ENCODE data around the gene HIP1.
"Not testable (repeated sequence)": the region's sequence is repeated elsewhere in the genome, so short reads cannot be mapped to it uniquely, and the experiment has no call there.

HIP1 gene

DNA sequence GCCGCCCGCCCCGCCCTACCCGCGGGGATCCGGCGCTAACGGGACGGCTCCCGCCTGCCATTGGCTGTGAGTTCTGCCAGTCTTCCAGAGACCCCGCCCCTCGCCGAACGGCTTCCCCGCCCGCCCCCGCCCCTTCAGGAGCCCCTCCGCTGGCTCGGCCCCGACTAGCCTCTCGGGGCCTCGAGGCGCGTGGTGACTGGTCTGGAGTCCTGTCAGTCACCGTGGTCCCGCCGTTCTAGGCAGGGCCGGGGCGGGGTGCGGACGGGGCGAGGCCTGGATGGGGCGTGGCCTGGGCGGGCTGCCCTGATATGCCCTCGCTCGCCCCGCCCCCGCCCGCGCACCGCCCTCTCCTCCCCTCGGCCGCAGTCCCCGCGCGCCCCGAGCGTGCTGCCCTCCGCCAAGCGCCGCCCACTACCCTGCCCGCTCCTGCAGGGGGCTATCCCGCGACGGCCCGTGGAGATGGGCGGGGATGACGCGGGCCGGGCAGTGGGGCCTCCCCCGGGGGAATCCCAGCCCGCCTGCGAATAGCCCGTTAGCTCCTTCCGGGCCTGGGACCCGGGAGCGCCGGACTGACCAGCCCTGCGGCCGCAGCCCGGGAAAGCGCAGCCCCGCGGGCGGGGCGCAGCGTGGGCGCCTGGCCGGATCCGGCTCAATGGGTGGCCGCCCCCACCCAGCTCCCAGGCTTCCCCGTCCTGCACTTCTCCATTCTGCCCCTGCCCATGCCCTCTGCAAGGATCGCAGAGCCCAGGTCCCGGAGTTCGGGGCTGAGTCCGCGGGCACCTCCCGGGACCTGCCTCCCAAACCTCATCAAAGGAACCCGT lies 444 bp upstream of the HIP1 start:
- DNase-seq = peak; percentile 87 to 99 (median 98)

DNA sequence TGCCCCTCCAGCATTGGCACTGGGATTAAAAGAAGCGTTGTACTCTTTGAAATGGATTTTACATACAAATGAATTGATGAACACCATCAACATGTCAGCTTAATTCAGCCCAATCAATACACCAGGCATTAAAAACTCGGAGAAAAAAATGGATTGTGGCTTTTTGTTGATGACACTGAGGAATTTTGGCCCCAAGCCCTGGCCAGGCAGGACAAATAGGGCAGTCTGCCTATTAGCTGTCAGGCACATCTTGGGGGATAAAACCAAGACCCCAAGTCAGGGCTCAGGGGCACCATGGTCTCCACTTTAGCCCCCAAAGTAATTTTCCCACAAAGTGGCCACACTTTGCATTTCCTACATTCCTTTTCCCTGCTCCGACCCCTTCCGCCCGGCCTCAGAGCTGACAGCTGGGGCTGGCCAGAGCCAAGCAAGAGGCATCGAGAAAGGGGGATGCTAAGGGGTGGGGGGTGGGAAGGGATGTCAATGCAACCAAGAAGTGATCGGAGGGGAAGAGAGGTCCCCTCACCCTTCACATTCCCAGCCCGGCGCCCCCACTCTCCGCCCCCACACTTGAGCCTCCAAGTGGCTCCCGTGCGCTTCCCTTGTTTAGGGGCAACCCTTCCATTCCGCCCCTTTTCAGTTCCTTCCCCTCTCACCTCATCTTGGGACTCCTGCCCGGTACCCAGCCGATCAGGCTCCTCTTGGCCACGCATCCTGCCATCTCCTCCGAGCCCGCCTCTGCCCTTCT lies 711 bp downstream of the HIP1 start:
- peak in 7 of 14 donors; percentile 14 to 43 (median 32) for DNase-seq

DNA sequence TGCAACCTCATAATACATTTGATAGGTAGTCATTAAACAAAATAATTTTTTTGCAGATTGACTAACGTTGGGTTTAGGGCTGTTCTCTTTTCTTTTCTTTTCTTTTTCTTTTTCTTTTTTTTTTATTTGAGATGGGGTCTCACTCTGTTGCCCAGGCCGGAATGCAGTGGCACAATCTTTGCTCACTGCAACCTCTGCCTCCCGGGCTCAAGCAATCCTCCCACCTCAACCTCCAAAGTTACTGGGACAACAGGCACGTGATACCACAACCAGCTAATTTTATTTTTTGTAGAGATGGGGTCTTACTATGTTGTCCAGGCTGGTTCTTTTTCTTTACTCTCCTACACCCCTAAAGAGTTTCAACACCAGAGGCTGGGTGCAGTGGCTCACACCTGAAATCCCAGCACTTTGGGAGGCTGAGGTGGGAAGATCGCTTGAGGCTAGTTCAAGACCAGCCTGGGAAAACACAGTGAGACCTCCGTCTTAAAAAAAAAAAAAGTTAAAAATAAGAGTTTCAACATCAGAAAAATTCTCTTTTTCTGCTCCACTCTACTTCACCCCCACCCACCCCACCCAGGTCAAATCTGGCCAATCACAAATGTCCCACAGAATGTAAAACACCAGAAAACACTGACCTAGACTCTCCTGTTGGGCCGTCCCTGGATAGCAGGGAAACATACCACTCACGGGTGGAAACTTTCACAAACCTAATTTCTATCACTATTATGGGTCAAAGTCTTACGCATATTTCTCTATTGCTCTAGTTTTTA lies 3.0 kb downstream of the HIP1 start:
- DNase-seq = no peak

DNA sequence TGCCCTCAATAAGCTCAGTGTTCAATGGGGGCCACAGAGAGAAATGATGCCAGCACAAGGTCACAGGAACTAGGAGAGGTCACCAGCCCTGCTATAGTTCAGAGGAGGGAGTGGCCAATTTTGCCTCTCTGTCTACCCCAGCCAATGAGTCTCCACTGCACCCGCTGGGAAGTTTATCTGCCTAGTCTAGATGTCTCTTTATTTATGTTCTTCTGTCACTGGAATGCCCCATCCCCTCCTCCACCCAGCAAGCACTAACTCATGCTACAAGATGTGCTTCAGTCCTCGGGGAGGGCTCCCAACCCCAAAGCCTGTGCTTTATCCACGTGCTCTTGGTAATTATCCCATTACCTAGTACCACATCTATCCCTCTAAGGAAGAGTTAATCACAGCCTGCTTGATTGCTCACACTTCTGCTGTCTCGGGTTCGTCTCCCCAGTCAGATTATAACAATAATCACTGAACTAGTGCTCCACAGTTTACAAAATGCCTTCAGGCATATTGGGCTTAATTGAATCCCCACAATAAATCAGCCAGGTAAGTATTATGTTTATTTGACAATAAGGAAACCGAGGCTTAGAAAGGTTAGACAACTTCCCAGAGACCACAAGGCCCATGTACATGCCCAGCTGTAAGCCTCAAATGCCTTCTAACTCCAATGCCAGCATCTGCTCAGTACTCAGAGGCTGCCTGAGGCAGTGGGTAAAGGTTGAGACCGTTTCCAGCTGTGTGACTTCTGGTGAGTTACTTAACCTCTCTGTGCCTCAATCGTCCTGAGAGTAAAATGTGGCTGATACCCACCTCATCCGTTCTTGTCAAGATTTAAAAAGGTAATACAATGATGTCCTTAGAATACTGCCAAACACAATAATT lies 3.9 kb downstream of the HIP1 start:
- no peak for DNase-seq

- DNase-seq = no peak
Measured at GRCh38 chr7:75732764-75733630, 5.7 kb downstream of the HIP1 start.

- no peak for DNase-seq
Measured at GRCh38 chr7:75732016-75732521, 6.7 kb downstream of the HIP1 start.

DNA sequence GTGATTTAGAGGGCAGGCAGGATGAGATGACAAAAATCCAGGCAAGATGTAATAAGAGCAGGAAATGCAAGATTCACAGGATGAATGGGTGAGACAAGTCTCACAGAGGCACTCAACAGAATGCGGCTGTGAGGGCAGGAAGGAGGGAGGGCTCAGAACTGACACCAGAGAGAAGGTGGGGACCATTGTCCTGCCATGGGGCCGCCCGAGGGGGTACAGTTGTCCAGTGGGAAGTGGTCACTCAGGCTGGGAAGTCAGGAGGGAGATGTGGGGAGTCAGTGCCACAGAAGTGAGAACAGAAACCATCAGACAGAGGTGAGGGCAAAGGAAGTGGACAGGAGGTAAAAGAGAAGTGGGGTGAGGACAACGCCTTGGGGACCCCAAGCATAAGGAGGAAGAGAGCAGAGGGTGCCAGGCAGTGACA lies 8.9 kb downstream of the HIP1 start:
- DNase-seq = no peak

GRCh38 chr7:75727881-75728593 lies 10.7 kb downstream of the HIP1 start:
- no peak for DNase-seq

GRCh38 chr7:75727351-75727750 lies 11.4 kb downstream of the HIP1 start:
- DNase-seq = not testable (repeated sequence)

DNA sequence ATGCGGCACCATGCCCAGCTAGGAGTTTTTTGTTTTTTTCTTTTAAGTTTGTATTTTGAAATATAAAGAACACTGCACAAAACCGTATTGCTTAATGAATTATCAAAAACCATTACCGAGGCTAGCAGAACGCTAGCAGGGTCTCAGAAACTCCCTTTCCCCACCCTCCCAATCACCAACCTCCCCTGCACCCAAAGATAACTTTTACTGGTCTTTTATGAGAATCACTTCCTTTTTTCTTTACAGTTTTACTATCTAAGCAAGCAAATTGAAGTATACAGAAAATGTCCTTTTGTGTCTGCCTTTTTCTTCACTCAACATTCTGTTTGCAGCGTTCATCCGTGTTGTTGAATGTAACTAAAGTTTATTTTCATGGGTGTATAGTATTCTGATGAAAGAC lies 13.4 kb downstream of the HIP1 start:
- DNase-seq = no peak

GRCh38 chr7:75723444-75723843 lies 15.3 kb downstream of the HIP1 start:
- no peak for DNase-seq

DNA sequence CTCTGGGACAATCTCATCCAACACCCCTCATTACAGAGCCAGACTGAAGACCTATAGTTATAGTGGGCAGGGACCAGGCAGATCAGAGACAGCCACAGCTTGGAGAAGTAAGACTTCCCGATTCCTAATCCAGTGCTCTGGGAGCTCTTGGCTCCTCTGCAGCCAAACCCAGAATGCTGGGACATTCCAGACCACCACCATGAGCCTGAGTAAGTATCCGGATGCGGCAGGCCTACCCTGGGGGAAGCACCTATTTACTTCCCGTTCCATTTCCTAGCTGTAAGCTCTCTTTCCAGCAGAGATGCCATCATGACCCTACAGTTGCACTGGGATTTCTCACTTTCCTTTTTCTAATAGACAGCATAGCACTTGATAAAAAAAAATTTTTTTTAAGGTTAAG lies 16.4 kb downstream of the HIP1 start:
- no peak for DNase-seq

DNA sequence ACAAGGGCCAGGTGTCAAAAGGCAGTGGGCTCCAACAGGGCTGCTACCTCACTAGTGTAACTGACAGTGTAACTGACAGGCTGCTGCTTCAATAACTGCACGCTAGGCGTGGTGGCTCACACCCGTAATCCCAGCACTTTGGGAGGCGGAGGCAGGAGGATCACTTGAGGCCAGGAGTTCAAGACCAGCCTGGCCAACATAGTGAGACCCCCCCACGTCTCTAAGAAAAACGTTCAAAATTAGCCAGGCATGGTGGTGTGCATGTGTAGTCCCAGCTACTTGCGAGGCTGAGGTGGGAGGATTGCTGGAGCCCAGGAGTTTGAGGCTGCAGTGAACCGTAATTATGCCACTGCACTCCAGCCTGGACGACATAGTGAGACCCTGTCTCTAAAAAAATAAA lies 16.8 kb downstream of the HIP1 start:
- DNase-seq = not testable (repeated sequence)

DNA sequence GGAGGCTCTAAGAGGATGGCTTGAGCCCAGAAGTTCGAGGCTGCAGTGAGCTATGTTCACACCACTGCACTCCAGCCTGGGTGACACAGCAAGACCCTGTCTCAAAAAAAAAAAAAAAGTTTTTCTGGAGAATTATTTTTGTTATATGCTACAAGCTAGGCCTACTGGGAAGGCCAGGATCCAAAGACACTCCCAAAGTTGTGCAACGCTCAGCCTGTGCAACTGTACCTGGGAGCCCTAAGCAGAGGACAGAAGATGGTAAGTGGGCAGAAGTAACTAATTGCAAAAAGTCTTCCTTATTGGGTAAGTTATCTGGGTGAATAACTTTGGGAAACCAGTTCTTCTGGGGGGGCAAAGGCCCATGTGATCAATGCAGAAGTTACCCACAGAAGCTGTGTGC lies 17.3 kb downstream of the HIP1 start:
- DNase-seq = no peak

DNA sequence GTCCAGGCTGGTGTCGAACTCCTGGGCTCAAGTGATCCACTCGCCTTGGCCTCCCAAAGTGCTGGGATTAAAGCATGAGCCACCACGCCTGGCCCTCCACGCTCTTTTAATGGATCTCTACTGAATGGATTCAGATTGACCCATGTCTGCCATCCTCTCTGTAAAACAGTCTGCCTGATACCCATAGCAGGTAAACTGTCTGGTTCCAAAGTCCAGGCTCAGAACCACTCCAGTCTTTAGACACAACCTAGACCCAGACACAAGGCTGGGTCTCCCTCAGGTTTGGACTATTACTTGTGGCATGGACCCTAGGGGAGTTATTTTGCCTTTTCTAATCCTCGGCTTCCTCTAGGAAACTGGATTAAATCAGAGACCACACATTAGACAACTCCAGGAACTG lies 19.1 kb downstream of the HIP1 start:
- DNase-seq = no peak

DNA sequence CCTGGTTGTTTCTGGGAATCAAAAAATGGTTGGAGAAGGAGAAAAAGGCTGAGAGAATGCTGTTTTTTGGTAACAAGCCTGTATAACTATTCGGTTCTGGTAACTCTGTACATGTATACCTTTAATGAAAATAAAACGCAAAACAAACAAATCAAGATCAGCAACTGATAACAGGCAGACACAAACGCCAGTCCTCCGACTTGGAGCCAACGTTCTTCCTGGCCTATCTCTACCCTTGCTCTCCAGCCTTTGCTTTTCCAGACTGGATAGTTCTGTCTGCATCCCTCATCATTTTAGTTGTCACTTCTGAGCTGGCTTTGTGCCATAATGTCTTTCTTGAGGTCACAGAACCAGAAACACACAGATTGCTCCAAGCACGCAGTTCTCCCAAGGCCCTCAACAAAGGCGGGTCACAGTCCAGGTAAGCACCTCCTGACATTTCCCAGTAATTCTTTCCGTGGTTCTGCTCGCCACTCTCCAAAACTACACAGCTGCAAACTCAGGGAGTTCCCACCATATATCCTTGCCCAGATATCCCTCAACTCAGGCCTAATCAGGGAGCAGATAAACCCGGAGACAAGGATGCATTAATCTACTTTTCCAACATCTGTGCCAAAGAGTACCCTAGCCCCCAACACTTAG lies 20.2 kb downstream of the HIP1 start:
- DNase-seq = no peak

DNA sequence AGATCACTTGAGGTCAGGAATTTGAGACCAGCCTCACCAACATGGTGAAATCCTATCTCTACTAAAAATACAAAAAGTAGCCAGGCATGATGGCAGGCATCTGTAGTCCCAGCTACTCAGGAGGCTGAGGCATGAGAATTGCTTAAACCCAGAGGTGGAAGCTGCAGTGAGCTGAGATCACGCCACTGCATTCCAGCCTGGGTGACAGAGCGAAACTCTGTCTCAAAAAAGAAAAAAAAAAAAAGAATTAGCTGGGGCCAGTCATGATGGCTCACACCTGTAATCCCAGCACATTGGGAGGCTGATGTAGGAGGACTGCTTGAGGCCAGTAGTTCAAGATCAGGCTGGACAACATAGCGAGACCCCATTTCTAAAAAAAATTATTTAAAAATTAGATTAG lies 21.0 kb downstream of the HIP1 start:
- DNase-seq = not testable (repeated sequence)

GRCh38 chr7:75716992-75717626 lies 21.6 kb downstream of the HIP1 start:
- no peak for DNase-seq

GRCh38 chr7:75715864-75716263 lies 22.9 kb downstream of the HIP1 start:
- DNase-seq = no peak

All from C1 segment of cervical spinal cord (tissue), 14 donors.